ENCODE measurements around the gene INSRR.

The INSRR gene

GRCh38 chr1:156886583-156887281, 27.8 kb upstream of the INSRR start:
- TF ChIP-seq, protein P1, sequence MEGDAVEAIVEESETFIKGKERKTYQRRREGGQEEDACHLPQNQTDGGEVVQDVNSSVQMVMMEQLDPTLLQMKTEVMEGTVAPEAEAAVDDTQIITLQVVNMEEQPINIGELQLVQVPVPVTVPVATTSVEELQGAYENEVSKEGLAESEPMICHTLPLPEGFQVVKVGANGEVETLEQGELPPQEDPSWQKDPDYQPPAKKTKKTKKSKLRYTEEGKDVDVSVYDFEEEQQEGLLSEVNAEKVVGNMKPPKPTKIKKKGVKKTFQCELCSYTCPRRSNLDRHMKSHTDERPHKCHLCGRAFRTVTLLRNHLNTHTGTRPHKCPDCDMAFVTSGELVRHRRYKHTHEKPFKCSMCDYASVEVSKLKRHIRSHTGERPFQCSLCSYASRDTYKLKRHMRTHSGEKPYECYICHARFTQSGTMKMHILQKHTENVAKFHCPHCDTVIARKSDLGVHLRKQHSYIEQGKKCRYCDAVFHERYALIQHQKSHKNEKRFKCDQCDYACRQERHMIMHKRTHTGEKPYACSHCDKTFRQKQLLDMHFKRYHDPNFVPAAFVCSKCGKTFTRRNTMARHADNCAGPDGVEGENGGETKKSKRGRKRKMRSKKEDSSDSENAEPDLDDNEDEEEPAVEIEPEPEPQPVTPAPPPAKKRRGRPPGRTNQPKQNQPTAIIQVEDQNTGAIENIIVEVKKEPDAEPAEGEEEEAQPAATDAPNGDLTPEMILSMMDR (IDR thresholded peaks at IDR 0.05; ENCODE audit: borderline replicate concordance, insufficient read depth, low read depth, low read length): no peak
- H3K4me3 ChIP-seq (ENCODE audit: low read depth, low read length): no peak overlapping the region

GRCh38 chr1:156885880-156886355, 27.0 kb upstream of the INSRR start:
- no peak overlapping the region for H3K4me3 ChIP-seq (ENCODE audit: low read depth, low read length)
- TF ChIP-seq, protein P1 (IDR thresholded peaks at IDR 0.05; ENCODE audit: borderline replicate concordance, insufficient read depth, low read depth, low read length): no peak

- no peak overlapping the region for H3K4me3 ChIP-seq (ENCODE audit: low read depth, low read length)
- TF ChIP-seq, protein P1 (IDR thresholded peaks at IDR 0.05; ENCODE audit: borderline replicate concordance, insufficient read depth, low read depth, low read length): no peak
These were observed 26.4 kb upstream of the INSRR start for GRCh38 chr1:156885314-156885713.

- TF ChIP-seq, protein P1 (IDR thresholded peaks at IDR 0.05; ENCODE audit: borderline replicate concordance, insufficient read depth, low read depth, low read length): no peak
- no peak overlapping the region for H3K4me3 ChIP-seq (ENCODE audit: low read depth, low read length)
These were observed 25.8 kb upstream of the INSRR start for GRCh38 chr1:156884560-156885184.

DNA sequence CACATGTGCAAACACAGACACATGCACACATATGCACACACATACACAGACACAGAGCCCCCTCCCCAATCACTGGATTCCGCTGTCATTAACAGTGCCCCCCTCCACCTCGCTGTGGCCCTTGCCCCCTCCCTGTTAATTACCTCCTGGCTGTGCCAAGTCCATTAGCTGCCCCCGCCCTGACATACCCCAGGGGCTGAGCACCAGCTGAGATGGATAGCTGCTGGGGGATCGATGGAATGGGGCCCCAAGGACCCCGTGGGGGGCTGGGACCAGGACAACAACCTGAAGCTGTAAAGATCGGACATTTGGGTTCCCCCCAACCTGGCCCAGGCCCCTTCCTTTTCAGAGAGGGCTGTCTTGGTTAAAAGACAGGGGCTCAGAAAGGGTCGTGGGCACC, 25.0 kb upstream of the INSRR start:
- TF ChIP-seq, protein P1 (IDR thresholded peaks at IDR 0.05; ENCODE audit: borderline replicate concordance, insufficient read depth, low read depth, low read length): no peak
- no peak overlapping the region for H3K4me3 ChIP-seq (ENCODE audit: low read depth, low read length)

GRCh38 chr1:156882543-156882942, 23.6 kb upstream of the INSRR start:
- TF ChIP-seq, protein P1 (IDR thresholded peaks at IDR 0.05; ENCODE audit: borderline replicate concordance, insufficient read depth, low read depth, low read length): no peak
- no peak overlapping the region for H3K4me3 ChIP-seq (ENCODE audit: low read depth, low read length)

GRCh38 chr1:156881663-156882062, 22.7 kb upstream of the INSRR start:
- H3K4me3 ChIP-seq (ENCODE audit: low read depth, low read length): no peak overlapping the region
- TF ChIP-seq, protein P1 (IDR thresholded peaks at IDR 0.05; ENCODE audit: borderline replicate concordance, insufficient read depth, low read depth, low read length): no peak
